DOHH2 (cell line): ENCODE data around the gene TEKTIP1.

Experiments used
- H3F3A ChIP-seq: fragments of 200-600 bp; sonication (generic), shearing (Covaris generic); 2 replicates; pipeline ENCODE4 v1.6.0; 2016; ENCODE audit warnings: antibody characterized with exemption, mild to moderate bottlenecking; ENCODE audit not compliant: control insufficient read depth, insufficient read depth
- H3K27ac ChIP-seq: fragments of 200-600 bp; sonication (generic); 2 replicates; pipeline ENCODE4 v1.5.1; 2014; ENCODE audit warnings: low read depth, mild to moderate bottlenecking, low read length, moderate library complexity
- H3K27me3 ChIP-seq: fragments of 200-600 bp; sonication (generic); 2 replicates; pipeline ENCODE4 v1.6.1; 2014; ENCODE audit warnings: mild to moderate bottlenecking, low read length, mixed read lengths; ENCODE audit not compliant: control insufficient read depth
- H3K36me3 ChIP-seq: fragments of 200-600 bp; sonication (generic); 2 replicates; pipeline ENCODE4 v1.6.1; 2014; ENCODE audit warnings: mild to moderate bottlenecking, low read length, moderate library complexity, mixed read lengths; ENCODE audit not compliant: control insufficient read depth
- H3K4me1 ChIP-seq: fragments of 200-600 bp; sonication (generic); 2 replicates; pipeline ENCODE4 v1.6.1; 2014; ENCODE audit warnings: mild to moderate bottlenecking, low read length, mixed read lengths; ENCODE audit not compliant: control insufficient read depth
- H3K4me2 ChIP-seq: fragments of 200-600 bp; sonication (generic); 2 replicates; pipeline ENCODE4 v1.6.0; 2014; ENCODE audit warnings: mild to moderate bottlenecking, low read length, moderate library complexity
- H3K4me3 ChIP-seq: fragments of 200-600 bp; sonication (generic); 2 replicates; pipeline ENCODE4 v1.5.1; 2014; ENCODE audit warnings: mild to moderate bottlenecking, low read length, mixed read lengths
- H3K79me2 ChIP-seq: fragments of 200-600 bp; sonication (generic); 2 replicates; pipeline ENCODE4 v1.6.1; 2014; ENCODE audit warnings: mild to moderate bottlenecking, low read length, mixed read lengths; ENCODE audit not compliant: control insufficient read depth
- H3K9me2 ChIP-seq: fragments of 200-600 bp; sonication (generic); replicated peaks from 2 replicates; pipeline ENCODE4 v1.6.1; 2014; ENCODE audit warnings: mild to moderate bottlenecking, low read length, mixed read lengths; ENCODE audit not compliant: control insufficient read depth
- H3K9me3 ChIP-seq: fragments of 200-600 bp; sonication (generic); 2 replicates; pipeline ENCODE4 v1.6.1; 2014; ENCODE audit warnings: antibody characterized with exemption, low read length, mixed read lengths; ENCODE audit not compliant: control insufficient read depth, insufficient read depth
- H4K20me1 ChIP-seq: fragments of 200-600 bp; sonication (generic); 2 replicates; pipeline ENCODE4 v1.6.0; 2014; ENCODE audit warnings: low read depth, mild to moderate bottlenecking, antibody characterized with exemption, low read length, moderate library complexity; ENCODE audit not compliant: control insufficient read depth, insufficient read depth
- CTCF ChIP-seq: fragments of 200-600 bp; sonication (generic); IDR thresholded peaks from one replicate; pipeline ENCODE4 v1.5.1; 2014; ENCODE audit warnings: antibody characterized with exemption, mild to moderate bottlenecking, low read depth, low read length; ENCODE audit not compliant: poor library complexity, severe bottlenecking
- EZH2phosphoT487 ChIP-seq: fragments of 200-600 bp; sonication (generic); IDR thresholded peaks from 2 replicates; pipeline ENCODE4 v1.6.1; 2017; ENCODE audit warnings: borderline replicate concordance, mild to moderate bottlenecking, antibody characterized with exemption, low read length, moderate library complexity, mixed read lengths

TEKTIP1 gene

GRCh38 chr19:3555653-3556422 lies 16.9 kb downstream of the TEKTIP1 start:
- Histone ChIP-seq H3K79me2 (peaks cover 55% of the 10 kb centered on the region), H3K36me3 (peaks cover 9% of the 10 kb centered on the region; the same call in 1 of the 2 replicates), H3K4me1 (peaks cover 67% of the 10 kb centered on the region), H3K4me2 (peak overlapping the region; percentile 95), H3K9me2 (no peaks in the 10 kb centered on the region), H3K27me3 (no peaks in the 10 kb centered on the region), H3K4me3 (peak overlapping the region; percentile 97), H3K27ac (peak overlapping the region; percentile 27; the same call in 1 of the 2 replicates), H3K9me3 (no peaks in the 10 kb centered on the region), H3F3A (peaks cover 17% of the 10 kb centered on the region), H4K20me1 (no peaks in the 10 kb centered on the region; the same call in 1 of the 2 replicates)
- TF ChIP-seq EZH2phosphoT487 = no peak
- TF ChIP-seq CTCF = no peak

DNA sequence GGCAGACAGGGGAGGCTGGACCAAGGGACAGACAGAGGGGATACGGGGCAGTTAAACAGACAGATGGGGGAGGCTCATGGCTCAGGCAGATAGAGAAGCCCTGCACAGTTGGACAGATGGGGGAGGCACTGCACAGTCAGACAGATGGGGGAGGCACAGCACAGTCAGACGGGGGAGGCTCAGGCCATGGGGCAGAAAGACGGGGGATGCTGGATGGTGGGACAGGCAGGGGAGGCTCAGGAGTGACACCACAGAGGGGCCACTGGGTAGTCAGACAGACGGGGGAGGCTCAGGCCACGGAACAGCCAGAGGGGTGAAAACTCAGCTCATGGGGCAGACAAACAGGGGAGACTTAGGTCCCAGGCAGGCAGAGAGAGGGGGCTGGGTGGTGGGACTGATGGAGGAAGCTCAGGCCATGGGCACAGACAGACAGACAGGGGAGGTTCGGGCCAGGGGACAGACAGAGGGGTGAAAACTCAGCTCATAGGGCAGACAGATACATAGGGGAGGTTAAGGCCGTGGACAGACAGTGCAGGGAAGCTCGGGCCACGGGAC lies 17.5 kb downstream of the TEKTIP1 start:
- Histone ChIP-seq H3K27me3 (no peaks in the 10 kb centered on the region), H3K27ac (peak overlapping the region; percentile 27), H3K4me3 (peak overlapping the region; percentile 97), H3K9me3 (no peaks in the 10 kb centered on the region), H3K36me3 (peaks cover 4% of the 10 kb centered on the region; the same call in 1 of the 2 replicates), H3K4me1 (peaks cover 67% of the 10 kb centered on the region), H3K79me2 (peaks cover 48% of the 10 kb centered on the region), H3K9me2 (no peaks in the 10 kb centered on the region), H3F3A (peaks cover 17% of the 10 kb centered on the region), H3K4me2 (peak overlapping the region; percentile 95), H4K20me1 (no peaks in the 10 kb centered on the region; the same call in 1 of the 2 replicates)
- TF ChIP-seq EZH2phosphoT487 (no peak), CTCF (no peak)

- Histone ChIP-seq H3K27ac (peak overlapping the region; percentile 27), H3K9me2 (no peaks in the 10 kb centered on the region)
Observed at GRCh38 chr19:3556978-3557460, 18.0 kb downstream of the TEKTIP1 start.

More at GRCh38 chr19:3556978-3557460, 18.0 kb downstream of the TEKTIP1 start:
- Histone ChIP-seq H3K9me3 (no peaks in the 10 kb centered on the region), H3F3A (peaks cover 17% of the 10 kb centered on the region), H4K20me1 (no peaks in the 10 kb centered on the region; the same call in 1 of the 2 replicates), H3K4me1 (peaks cover 65% of the 10 kb centered on the region), H3K79me2 (peaks cover 43% of the 10 kb centered on the region), H3K4me2 (peak overlapping the region; percentile 95), H3K36me3 (peaks cover 4% of the 10 kb centered on the region; the same call in 1 of the 2 replicates), H3K4me3 (peak overlapping the region; percentile 97), H3K27me3 (no peaks in the 10 kb centered on the region)
- TF ChIP-seq EZH2phosphoT487 = no peak
- peak; percentile 16 for TF ChIP-seq CTCF
